HL-60/S4 treated with phorbol 12-myristate 13-acetate at 8.2 ng/mL for 4 days and 3 days (cell line): ENCODE measurements around the gene CCND3.

ENCODE experiments used
- in situ Hi-C: fragments of 300-500 bp; cut with MboI; formaldehyde crosslinking; loops from 2 replicates; pipeline ENCODE4 v1.15.0; 2022; ENCODE audit warnings: low sequenced_read_pairs

Gene CCND3

GRCh38 chr6:41927253-41927652 lies 14.4 kb downstream of the CCND3 start:
- in situ Hi-C loops = no loop called here

GRCh38 chr6:41922154-41922553 lies 19.5 kb downstream of the CCND3 start:
- in situ Hi-C loops = loop anchor here (25.0 kb wide), 1 partner anchor 115 kb away; no protein-coding TSS in a partner anchor

DNA sequence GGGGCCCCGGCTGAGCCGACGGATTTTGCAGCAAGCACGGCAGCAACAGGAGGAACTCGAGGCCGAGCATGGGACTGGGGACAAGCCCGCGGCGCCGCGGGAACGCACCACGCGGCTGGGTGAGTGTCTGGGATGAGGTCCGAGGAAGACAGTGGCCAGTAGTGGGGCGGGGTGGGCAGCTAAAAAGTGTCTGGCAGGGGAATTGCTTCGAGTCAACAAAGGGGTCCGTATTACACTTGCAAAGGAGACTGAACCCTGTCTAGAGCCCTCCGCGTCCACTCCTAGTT lies 20.0 kb downstream of the CCND3 start:
- in situ Hi-C loops = loop anchor here (25.0 kb wide), 1 partner anchor 116 kb away; no protein-coding TSS in a partner anchor

DNA sequence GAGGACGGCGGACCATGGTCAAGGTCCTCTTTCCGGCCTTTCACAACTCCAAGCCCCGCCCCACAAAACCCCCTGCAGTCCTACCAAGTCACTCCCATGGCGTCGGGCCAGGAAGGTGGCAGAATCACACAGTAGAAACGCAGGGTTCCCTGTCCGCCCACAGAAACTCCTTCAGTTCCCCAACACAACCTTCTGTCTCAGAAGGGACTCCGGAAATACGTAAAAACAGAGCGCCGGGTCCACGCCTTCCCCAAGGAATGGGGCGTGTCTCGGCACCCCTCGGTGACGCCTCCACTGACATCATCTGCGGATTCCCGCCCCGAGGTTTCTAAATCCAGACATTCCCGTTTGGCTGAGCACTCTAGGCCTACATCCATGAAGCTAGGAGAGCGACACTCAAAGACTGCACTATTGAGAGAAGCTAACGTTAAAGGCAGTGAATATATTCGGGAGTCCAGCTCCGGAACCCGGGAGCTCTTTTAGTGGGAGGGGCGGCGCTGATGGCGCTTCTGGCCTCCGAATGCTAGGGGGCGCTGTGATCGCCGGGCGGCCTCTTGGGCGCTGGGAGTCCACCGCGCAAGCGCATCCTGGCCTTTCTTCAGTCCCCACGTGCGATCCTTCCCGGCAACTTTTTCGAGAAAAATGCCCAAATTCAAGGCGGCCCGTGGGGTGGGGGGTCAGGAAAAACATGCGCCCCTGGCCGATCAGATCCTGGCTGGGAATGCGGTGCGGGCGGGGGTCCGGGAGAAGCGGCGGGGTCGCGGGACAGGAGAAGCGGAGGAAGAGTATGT lies 20.5 kb downstream of the CCND3 start, which contains the start of the genes BYSL and MED20:
Gene BYSL, plus strand, starts transcription at position 579 of the 791 bp plus-strand sequence. Its CDS starts 64 bp downstream, at position 643.
Gene MED20, minus strand, starts transcription at position 219 of the 791 bp plus-strand sequence. Its CDS starts 121 bp downstream, at position 98.
- in situ Hi-C loops = loop anchor here (25.0 kb wide), 1 partner anchor 116 kb away; no protein-coding TSS in a partner anchor

- in situ Hi-C loops = loop anchor here (25.0 kb wide), 1 partner anchor 120 kb away; no protein-coding TSS in a partner anchor
Measured at GRCh38 chr6:41917528-41917927, 24.1 kb downstream of the CCND3 start.

DNA sequence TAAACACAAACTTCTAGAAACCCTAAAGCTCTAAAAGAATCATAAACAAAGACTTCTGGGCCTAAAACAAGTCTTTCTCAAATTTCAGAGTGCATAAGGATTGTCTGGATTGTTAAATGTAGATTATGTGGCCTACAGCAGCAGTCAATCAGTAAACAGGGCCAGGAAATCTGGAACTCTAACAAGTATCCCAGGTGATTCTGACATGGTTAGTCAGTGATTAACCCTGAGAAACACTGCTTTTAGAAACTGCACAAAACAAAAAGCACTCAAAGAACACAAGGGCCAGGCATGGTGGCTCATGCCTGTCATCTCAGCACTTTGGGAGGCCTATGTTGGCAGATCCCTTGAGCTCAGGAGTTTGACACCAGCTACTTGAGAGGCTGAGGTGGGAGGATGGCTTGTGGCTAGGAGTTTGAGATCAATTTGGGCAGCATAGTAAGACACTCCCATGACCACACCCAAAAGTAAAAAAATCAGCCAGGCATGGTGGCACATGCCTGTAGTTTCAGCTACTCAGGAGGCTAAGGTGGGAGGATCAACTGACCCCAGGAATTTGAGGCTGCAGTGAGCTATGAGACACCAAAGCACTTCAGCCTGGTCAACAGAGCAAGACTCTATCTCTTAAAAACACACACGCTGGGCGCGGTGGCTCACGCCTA lies 26.6 kb downstream of the CCND3 start:
- in situ Hi-C loops = loop anchor here (25.0 kb wide), 1 partner anchor 122 kb away; no protein-coding TSS in a partner anchor

DNA sequence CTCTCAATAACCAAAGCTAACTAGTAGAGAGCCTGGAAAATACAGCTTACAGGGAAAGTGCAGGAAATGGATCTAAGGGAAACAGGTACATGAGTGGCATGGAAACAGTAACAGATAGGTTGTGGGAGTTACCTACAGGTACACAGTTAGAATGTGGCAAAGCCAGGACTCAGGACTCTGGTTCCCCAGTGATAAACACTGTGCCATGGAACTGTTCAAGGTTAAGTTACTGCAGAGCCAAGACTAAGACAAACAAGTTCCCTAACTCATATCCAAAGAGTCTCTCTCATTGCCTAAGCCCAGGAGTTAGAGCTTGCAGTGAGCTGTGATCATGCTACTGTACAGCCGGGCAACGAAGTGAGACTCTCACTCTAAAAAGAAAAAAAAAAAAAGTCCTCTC lies 27.3 kb downstream of the CCND3 start:
- in situ Hi-C loops = loop anchor here (25.0 kb wide), 1 partner anchor 123 kb away; no protein-coding TSS in a partner anchor

GRCh38 chr6:41909727-41910126 lies 31.9 kb downstream of the CCND3 start:
- in situ Hi-C loops = loop anchor here (25.0 kb wide), 1 partner anchor 128 kb away; no protein-coding TSS in a partner anchor

DNA sequence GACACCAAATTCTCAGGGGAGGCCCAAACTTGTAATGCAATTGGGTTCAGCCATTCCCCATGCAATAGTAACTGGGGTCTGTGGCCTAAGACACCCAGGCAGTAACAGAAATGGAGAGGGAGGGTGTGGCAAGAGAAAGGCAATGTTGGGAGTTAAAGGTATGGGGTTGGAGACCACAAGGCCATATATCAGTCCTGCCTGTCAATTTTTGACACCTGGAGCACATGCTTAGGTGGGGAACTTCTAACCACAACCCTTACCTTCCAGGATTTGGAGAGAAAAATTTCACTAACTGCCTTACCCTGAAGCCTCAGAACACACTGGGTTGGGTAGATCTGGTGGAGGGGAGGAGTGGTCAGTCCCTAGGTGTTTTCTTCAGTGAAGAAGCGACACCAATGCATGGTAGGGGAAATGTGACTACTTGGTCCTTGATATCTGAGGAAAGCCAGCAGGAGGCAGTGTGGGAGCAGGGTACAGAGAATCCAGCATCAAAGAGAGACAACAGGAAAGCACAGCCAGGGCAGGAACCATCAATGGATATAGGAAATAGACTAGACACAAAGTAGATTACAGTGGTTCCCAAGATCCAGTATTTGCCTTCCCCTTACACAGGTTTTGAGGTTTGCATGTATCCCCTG lies 39.6 kb downstream of the CCND3 start:
- in situ Hi-C loops = loop anchor here (25.0 kb wide), 1 partner anchor 135 kb away; no protein-coding TSS in a partner anchor

GRCh38 chr6:41900861-41901260 lies 40.7 kb downstream of the CCND3 start:
- in situ Hi-C loops = loop anchor here (25.0 kb wide), 1 partner anchor 136 kb away; no protein-coding TSS in a partner anchor

DNA sequence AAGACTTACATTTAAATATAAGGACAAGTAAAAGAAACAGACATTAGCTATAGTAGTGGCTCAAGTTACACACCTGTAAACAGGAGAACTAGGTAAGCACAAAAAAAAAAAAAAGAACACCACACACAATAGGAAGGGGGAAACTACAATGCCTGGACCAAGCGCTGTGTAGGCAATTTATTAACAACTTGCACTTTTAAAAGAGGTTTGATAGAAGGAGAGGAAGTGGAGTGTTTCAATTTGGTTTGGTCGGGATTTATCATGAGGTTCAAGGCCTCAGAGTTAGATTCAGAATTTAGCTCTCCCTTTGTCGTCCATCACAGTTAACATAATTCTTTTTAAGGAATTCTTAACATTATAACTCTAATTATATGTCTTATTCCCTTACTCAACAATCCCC lies 45.3 kb downstream of the CCND3 start:
- in situ Hi-C loops = no loop called here

GRCh38 chr6:41895300-41896233 lies 46.0 kb downstream of the CCND3 start, which contains the start of gene USP49:
TSS of gene USP49 (minus strand) at chr6:41895375. CDS start at chr6:41806983, 88,392 bp downstream.
- in situ Hi-C loops = no loop called here

- in situ Hi-C loops = no loop called here
Measured at GRCh38 chr6:41894366-41895299, 47.0 kb downstream of the CCND3 start.

GRCh38 chr6:41892921-41893564 lies 48.6 kb downstream of the CCND3 start:
- in situ Hi-C loops = no loop called here

- in situ Hi-C loops = no loop called here
Measured at GRCh38 chr6:41887331-41887751, 54.3 kb downstream of the CCND3 start.

DNA sequence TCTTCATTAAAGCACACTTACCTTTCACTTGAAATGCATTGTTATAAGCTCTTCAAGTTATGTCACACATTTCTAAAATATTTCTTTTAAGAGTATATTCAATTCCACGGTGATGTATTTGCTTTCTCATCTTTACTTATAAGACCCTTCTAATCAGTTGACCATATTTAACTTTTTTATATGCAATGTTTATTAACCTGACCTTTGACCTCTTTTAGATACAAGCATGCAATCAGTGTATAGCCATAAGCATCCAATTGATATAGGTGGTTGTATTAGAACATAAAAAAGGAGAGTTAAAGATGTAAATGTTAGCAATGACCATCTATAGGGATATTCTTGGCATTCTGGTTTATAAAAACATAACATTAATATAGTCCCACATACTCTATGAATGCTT lies 55.7 kb downstream of the CCND3 start:
- in situ Hi-C loops = no loop called here

DNA sequence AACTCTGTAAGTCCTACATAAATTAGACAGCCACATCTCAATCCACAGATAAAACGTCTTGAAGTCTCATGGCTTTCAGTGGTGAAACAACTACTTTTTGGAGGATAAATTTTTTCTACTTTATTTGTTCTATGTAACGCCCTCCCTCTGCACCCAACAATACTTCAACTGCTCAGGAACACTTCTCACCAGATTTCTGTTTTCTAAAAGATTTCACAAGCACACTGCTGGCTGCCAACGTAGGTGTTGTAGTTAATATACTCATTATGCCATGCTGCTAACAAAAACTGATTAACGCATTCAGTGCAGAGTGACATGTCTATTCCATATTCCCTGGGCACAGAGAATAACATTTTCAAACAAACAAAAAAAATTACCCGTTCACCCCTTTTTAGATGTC lies 56.7 kb downstream of the CCND3 start:
- in situ Hi-C loops = no loop called here
